Skeletal muscle satellite cell (primary cell): Measurements from ENCODE around the gene ASIC2.
"Not testable (repeated sequence)": the region's sequence is repeated elsewhere in the genome, so short reads cannot be mapped to it uniquely, and the experiment has no call there.

Experiments used
- H3K27me3 ChIP-seq: 2 replicates; pipeline ENCODE4 v1.7.0; 2013; ENCODE audit warnings: low read length; ENCODE audit not compliant: control insufficient read depth, insufficient read depth
- H3K36me3 ChIP-seq: 2 replicates; pipeline ENCODE4 v1.7.0; 2013; ENCODE audit warnings: mild to moderate bottlenecking, control low read depth, low read length; ENCODE audit not compliant: insufficient read depth
- H3K4me1 ChIP-seq: 2 replicates; pipeline ENCODE4 v1.7.0; 2013; ENCODE audit warnings: low read length; ENCODE audit not compliant: control insufficient read depth, insufficient read depth
- H3K4me2 ChIP-seq: 2 replicates; pipeline ENCODE4 v1.7.0; 2013; ENCODE audit warnings: mild to moderate bottlenecking, low read length
- H3K4me3 ChIP-seq: 2 replicates; pipeline ENCODE4 v1.7.0; 2013; ENCODE audit warnings: low read length
- H3K9ac ChIP-seq: 2 replicates; pipeline ENCODE4 v1.7.0; 2013; ENCODE audit warnings: mild to moderate bottlenecking, low read depth, low read length, moderate library complexity
- H3K9me3 ChIP-seq: replicated peaks from 2 replicates; pipeline ENCODE4 v1.7.0; 2013; ENCODE audit warnings: mild to moderate bottlenecking, control low read depth, low read length

Gene ASIC2

GRCh38 chr17:33012522-33013033, 280.5 kb downstream of the ASIC2 start:
- Histone ChIP-seq H3K4me3 (no peak overlapping the region), H3K4me2 (peak overlapping the region; percentile 20), H3K4me1 (peaks cover 15% of the 10 kb centered on the region), H3K36me3 (no peaks in the 10 kb centered on the region), H3K27me3 (no peaks in the 10 kb centered on the region), H3K9me3 (no peaks in the 10 kb centered on the region), H3K9ac (no peak overlapping the region)

GRCh38 chr17:33009636-33010035, 283.5 kb downstream of the ASIC2 start:
- no peak overlapping the region for H3K9ac ChIP-seq
- H3K4me3 ChIP-seq, result no peak overlapping the region
- H3K27me3 ChIP-seq, result peaks cover 6% of the 10 kb centered on the region
- no peak overlapping the region for H3K4me2 ChIP-seq
- H3K4me1 ChIP-seq, result peaks cover 15% of the 10 kb centered on the region
- H3K9me3 ChIP-seq, result no peaks in the 10 kb centered on the region
- H3K36me3 ChIP-seq, result no peaks in the 10 kb centered on the region

- Histone ChIP-seq H3K9me3 (no peaks in the 10 kb centered on the region), H3K4me2 (no peak overlapping the region), H3K9ac (no peak overlapping the region), H3K4me3 (no peak overlapping the region), H3K36me3 (no peaks in the 10 kb centered on the region), H3K4me1 (peaks cover 3% of the 10 kb centered on the region), H3K27me3 (peaks cover 10% of the 10 kb centered on the region)
Measured at GRCh38 chr17:33007186-33007585, 285.9 kb downstream of the ASIC2 start.

GRCh38 chr17:33002246-33002645, 290.8 kb downstream of the ASIC2 start:
- Histone ChIP-seq H3K9ac (no peak overlapping the region), H3K36me3 (no peaks in the 10 kb centered on the region), H3K9me3 (no peaks in the 10 kb centered on the region), H3K4me3 (no peak overlapping the region), H3K27me3 (peaks cover 10% of the 10 kb centered on the region), H3K4me1 (peaks cover 11% of the 10 kb centered on the region), H3K4me2 (no peak overlapping the region)

GRCh38 chr17:32998887-32999228, 294.2 kb downstream of the ASIC2 start:
- H3K36me3 ChIP-seq, result no peaks in the 10 kb centered on the region
- H3K9me3 ChIP-seq, result no peaks in the 10 kb centered on the region
- H3K9ac ChIP-seq, result no peak overlapping the region
- H3K27me3 ChIP-seq, result peaks cover 2% of the 10 kb centered on the region
- peaks cover 11% of the 10 kb centered on the region for H3K4me1 ChIP-seq
- peak overlapping the region; percentile 48 for H3K4me3 ChIP-seq
- H3K4me2 ChIP-seq, result peak overlapping the region; percentile 77

GRCh38 chr17:32998111-32998886, 294.8 kb downstream of the ASIC2 start:
- peaks cover 6% of the 10 kb centered on the region for H3K27me3 ChIP-seq
- no peak overlapping the region for H3K9ac ChIP-seq
- peaks cover 11% of the 10 kb centered on the region for H3K4me1 ChIP-seq
- peak overlapping the region; percentile 77 for H3K4me2 ChIP-seq
- H3K36me3 ChIP-seq, result no peaks in the 10 kb centered on the region
- H3K4me3 ChIP-seq, result peak overlapping the region; percentile 48
- H3K9me3 ChIP-seq, result no peaks in the 10 kb centered on the region

- Histone ChIP-seq H3K9ac (no peak overlapping the region), H3K4me2 (no peak overlapping the region), H3K4me1 (peaks cover 11% of the 10 kb centered on the region), H3K9me3 (no peaks in the 10 kb centered on the region), H3K27me3 (peaks cover 14% of the 10 kb centered on the region), H3K36me3 (no peaks in the 10 kb centered on the region), H3K4me3 (no peak overlapping the region)
Measured at GRCh38 chr17:32995416-32996045, 297.6 kb downstream of the ASIC2 start.

GRCh38 chr17:32993977-32994376, 299.1 kb downstream of the ASIC2 start:
- Histone ChIP-seq H3K4me1 (peaks cover 9% of the 10 kb centered on the region), H3K4me2 (no peak overlapping the region), H3K36me3 (no peaks in the 10 kb centered on the region), H3K4me3 (no peak overlapping the region), H3K9ac (no peak overlapping the region), H3K9me3 (no peaks in the 10 kb centered on the region), H3K27me3 (peaks cover 14% of the 10 kb centered on the region)

- H3K9me3 ChIP-seq, result no peaks in the 10 kb centered on the region
- H3K27me3 ChIP-seq, result peaks cover 14% of the 10 kb centered on the region
- H3K4me3 ChIP-seq, result no peak overlapping the region
- H3K4me2 ChIP-seq, result no peak overlapping the region
- H3K4me1 ChIP-seq, result no peaks in the 10 kb centered on the region
- no peaks in the 10 kb centered on the region for H3K36me3 ChIP-seq
- H3K9ac ChIP-seq, result no peak overlapping the region
Measured at GRCh38 chr17:32992321-32993033, 300.6 kb downstream of the ASIC2 start.

- Histone ChIP-seq H3K4me3 (no peak overlapping the region), H3K4me1 (no peaks in the 10 kb centered on the region), H3K9me3 (no peaks in the 10 kb centered on the region), H3K9ac (no peak overlapping the region), H3K4me2 (no peak overlapping the region), H3K36me3 (no peaks in the 10 kb centered on the region), H3K27me3 (peaks cover 10% of the 10 kb centered on the region)
Measured at GRCh38 chr17:32988481-32989101, 304.5 kb downstream of the ASIC2 start.

GRCh38 chr17:32987868-32988267, 305.2 kb downstream of the ASIC2 start:
- H3K4me1 ChIP-seq, H3K4me3 ChIP-seq, H3K9ac ChIP-seq, H3K9me3 ChIP-seq, H3K4me2 ChIP-seq, H3K36me3 ChIP-seq, H3K27me3 ChIP-seq: not testable (repeated sequence)
